Activated B cell treated with CpG ODN at 0.5 μM for 24 hours (primary cell): ENCODE measurements around the gene JARID2. TPM values are rescaled to one million over a fixed set of nuclear protein-coding genes. Genes with fewer than 3 reads are reported as not detected.

ENCODE experiments used
- ATAC-seq: fragments of 200-7000 bp; cut with Tn5 transposase; one replicate; pipeline ENCODE4 v1.10.0; 2021; ENCODE audit warnings: low read depth, mild to moderate bottlenecking, moderate library complexity
- CTCF ChIA-PET: fragments of 350-600 bp; sonication (Branson Sonifier 250); formaldehyde crosslinking; loops from one replicate; lab custom pipeline; 2021; ENCODE audit warnings: antibody characterized with exemption; lab: Charles Lee
- POLR2A ChIA-PET: fragments of 350-600 bp; sonication (Branson Sonifier 250); formaldehyde crosslinking; loops from one replicate; lab custom pipeline; 2021; ENCODE audit warnings: antibody characterized with exemption; lab: Charles Lee
- DNase-seq: peaks from one replicate; pipeline ENCODE4 v3.0.0; 2022
- H3K27ac Mint-ChIP-seq: one replicate; pipeline ENCODE4 v1.8.0; 2020; ENCODE audit warnings: mixed read lengths
- H3K27me3 Mint-ChIP-seq: one replicate; pipeline ENCODE4 v1.8.0; 2021; ENCODE audit warnings: mixed read lengths
- H3K36me3 Mint-ChIP-seq: one replicate; pipeline ENCODE4 v1.8.0; 2021; ENCODE audit warnings: low read depth, mixed read lengths
- H3K4me1 Mint-ChIP-seq: one replicate; pipeline ENCODE4 v1.8.0; 2021; ENCODE audit warnings: mixed read lengths
- H3K4me3 Mint-ChIP-seq: one replicate; pipeline ENCODE4 v1.8.0; 2020; ENCODE audit warnings: mild to moderate bottlenecking, mixed read lengths
- H3K9me3 Mint-ChIP-seq: one replicate; pipeline ENCODE4 v1.8.0; 2020; ENCODE audit warnings: mixed read lengths
- intact Hi-C: fragments of 100-400 bp; cut with micrococcal nuclease; formaldehyde crosslinking; loops from one replicate; pipeline ENCODE4 v1.15.1; 2024
- total RNA-seq: library from RNA; stranded (reverse); gene quantifications from 2 replicates; pipeline ENCODE4 v1.2.3, GENCODE V29; 2022
- TF ChIP-seq, protein P1 (sequence below): fragments of 200-600 bp; IDR thresholded peaks from one replicate; pipeline ENCODE4 v1.8.0; 2022; ENCODE audit warnings: antibody characterized with exemption, mild to moderate bottlenecking

The JARID2 gene
- total RNA-seq, 1 donor from 2014 or later = 28.5 TPM

DNA sequence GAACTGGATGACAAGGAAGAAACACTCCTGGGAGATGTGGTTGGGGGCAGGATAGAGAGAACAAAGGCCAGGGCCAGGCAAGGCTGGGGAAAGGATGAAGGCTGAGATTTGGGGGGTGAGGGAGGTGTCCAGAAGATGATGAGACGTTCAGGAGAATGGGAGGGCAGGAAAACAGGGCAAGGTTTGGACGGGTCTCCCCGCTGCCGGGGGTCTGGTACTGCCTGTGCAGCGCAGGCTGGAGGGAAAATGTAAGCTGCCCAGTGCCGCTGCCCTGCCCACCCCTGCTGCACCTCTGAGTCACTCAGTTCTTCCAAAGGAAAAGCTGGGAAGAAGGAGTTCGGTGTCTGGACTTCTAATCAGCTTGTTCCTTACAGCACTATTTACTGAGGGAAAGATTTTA, 286.1 kb downstream of the JARID2 start:
- TF ChIP-seq, protein P1, sequence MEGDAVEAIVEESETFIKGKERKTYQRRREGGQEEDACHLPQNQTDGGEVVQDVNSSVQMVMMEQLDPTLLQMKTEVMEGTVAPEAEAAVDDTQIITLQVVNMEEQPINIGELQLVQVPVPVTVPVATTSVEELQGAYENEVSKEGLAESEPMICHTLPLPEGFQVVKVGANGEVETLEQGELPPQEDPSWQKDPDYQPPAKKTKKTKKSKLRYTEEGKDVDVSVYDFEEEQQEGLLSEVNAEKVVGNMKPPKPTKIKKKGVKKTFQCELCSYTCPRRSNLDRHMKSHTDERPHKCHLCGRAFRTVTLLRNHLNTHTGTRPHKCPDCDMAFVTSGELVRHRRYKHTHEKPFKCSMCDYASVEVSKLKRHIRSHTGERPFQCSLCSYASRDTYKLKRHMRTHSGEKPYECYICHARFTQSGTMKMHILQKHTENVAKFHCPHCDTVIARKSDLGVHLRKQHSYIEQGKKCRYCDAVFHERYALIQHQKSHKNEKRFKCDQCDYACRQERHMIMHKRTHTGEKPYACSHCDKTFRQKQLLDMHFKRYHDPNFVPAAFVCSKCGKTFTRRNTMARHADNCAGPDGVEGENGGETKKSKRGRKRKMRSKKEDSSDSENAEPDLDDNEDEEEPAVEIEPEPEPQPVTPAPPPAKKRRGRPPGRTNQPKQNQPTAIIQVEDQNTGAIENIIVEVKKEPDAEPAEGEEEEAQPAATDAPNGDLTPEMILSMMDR = no peak
- CTCF ChIA-PET = no interaction called here
- POLR2A ChIA-PET = no interaction called here
- DNase-seq = no peak
- intact Hi-C loops = no loop called here
- Mint-ChIP-seq H3K4me3 (no peak overlapping the region), H3K27me3 (no peaks in the 10 kb centered on the region), H3K36me3 (peaks cover 60% of the 10 kb centered on the region), H3K27ac (peak overlapping the region; percentile 20), H3K4me1 (peaks cover 25% of the 10 kb centered on the region), H3K9me3 (no peaks in the 10 kb centered on the region)
- no peak for ATAC-seq

DNA sequence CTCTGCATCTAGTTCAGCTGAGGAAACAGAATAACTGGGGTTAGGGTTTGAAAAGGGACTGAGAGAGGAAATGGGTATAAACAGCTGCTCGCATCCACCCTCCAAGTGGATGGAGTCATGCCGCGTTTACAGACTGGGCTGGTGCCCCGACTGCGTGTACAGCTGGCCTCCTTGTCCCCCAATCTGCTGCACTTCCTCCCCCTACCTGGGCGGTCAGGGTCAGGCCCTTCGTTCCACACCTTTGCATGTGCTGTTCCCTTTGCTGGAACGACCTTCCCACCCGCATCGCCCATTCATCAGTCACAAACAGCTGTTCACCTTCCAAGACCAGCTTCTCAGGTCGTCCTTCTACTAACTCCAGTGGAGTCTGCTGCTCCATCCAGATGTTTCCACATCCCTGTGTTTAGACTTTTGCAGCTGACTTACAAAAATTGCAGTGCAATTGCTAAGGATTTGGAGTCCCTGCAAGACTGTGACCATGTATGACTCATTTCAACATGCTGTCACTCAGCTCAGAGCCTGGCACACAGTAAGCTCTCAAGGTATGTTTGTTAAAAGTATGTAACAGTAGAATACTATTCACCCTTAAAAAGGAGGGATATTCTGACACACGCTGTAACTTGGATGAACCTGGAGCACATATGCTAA, 287.6 kb downstream of the JARID2 start:
- Mint-ChIP-seq H3K36me3 (peaks cover 51% of the 10 kb centered on the region), H3K27ac (no peak overlapping the region), H3K9me3 (no peaks in the 10 kb centered on the region), H3K4me3 (no peak overlapping the region), H3K4me1 (peaks cover 28% of the 10 kb centered on the region), H3K27me3 (no peaks in the 10 kb centered on the region)
- DNase-seq = no peak
- ATAC-seq = no peak
- intact Hi-C loops = no loop called here
- POLR2A ChIA-PET = no interaction called here
- TF ChIP-seq, protein P1 = no peak
- CTCF ChIA-PET = interaction anchor here (1.0 kb wide), 1 partner anchor 90 kb away, joined by 3 read pairs; no protein-coding TSS in a partner anchor

DNA sequence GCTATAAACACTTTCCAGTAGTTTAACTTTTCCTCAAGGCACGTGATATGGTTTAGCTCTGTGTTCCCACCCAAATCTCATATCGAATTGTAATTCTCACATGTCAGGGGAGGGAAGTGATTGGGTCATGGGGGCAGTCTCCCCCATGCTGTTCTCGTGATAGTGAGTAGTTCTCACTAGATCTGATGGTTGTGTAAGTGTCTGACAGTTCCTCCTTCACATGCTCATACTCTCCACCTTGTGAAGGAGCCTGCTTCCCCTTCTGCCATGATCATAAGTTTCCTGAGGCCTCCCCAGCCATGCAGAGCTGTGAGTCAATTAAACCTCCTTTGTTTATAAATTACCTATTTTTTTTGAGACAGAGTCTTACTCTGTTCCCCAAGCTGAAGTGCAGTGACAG, 289.1 kb downstream of the JARID2 start:
- peak overlapping the region; percentile 75 for H3K27ac Mint-ChIP-seq

DNA sequence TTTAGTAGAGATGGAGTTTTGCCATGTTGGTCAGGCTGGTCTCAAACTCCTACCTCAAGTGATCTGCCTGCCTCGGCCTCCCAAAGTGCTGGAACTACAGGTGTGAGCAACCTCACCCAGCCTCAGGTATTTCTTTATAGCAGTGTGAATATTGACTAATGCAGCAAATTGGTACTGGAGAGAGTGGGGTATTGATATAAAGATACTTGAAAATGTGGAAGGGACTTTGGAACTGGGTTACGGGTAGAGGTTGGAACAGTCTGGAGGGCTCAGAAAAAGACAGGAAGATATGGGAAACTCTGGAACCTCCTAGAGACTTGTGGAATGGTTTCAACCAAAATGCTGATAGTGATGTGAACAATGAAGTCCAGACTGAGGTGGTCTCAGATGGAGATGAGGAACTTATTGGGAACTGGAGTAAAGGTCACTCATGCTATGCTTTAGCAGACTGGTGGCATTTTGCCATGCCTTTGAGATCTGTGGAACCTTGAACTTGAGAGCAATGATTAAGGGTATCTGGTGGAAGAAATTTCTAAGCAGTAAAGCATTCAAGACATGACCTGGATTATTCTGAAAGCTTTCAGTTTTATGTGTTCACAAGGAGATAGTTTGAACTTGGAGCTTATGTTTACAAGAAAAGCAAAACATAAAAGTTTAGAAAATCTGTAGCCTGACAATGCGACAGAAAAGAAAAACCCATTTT, 289.8 kb downstream of the JARID2 start:
- ChIA-PET POLR2A (no interaction called here), CTCF (no interaction called here)
- Mint-ChIP-seq H3K9me3 (no peaks in the 10 kb centered on the region), H3K27me3 (no peaks in the 10 kb centered on the region), H3K4me3 (no peak overlapping the region), H3K27ac (peak overlapping the region; percentile 75), H3K4me1 (peaks cover 49% of the 10 kb centered on the region), H3K36me3 (peaks cover 42% of the 10 kb centered on the region)
- TF ChIP-seq, protein P1 = no peak
- DNase-seq (no peak), ATAC-seq (no peak)
- intact Hi-C loops = no loop called here

More for the DNA sequence above, 289.1 kb downstream of the JARID2 start:
- H3K36me3 Mint-ChIP-seq = peaks cover 47% of the 10 kb centered on the region
- DNase-seq = no peak
- TF ChIP-seq, protein P1 = no peak
- peak; percentile 71 for ATAC-seq
- peaks cover 42% of the 10 kb centered on the region for H3K4me1 Mint-ChIP-seq
- intact Hi-C loops = no loop called here
- H3K4me3 Mint-ChIP-seq = no peak overlapping the region
- ChIA-PET POLR2A (no interaction called here), CTCF (no interaction called here)
- no peaks in the 10 kb centered on the region for H3K9me3 Mint-ChIP-seq
- H3K27me3 Mint-ChIP-seq = no peaks in the 10 kb centered on the region

DNA sequence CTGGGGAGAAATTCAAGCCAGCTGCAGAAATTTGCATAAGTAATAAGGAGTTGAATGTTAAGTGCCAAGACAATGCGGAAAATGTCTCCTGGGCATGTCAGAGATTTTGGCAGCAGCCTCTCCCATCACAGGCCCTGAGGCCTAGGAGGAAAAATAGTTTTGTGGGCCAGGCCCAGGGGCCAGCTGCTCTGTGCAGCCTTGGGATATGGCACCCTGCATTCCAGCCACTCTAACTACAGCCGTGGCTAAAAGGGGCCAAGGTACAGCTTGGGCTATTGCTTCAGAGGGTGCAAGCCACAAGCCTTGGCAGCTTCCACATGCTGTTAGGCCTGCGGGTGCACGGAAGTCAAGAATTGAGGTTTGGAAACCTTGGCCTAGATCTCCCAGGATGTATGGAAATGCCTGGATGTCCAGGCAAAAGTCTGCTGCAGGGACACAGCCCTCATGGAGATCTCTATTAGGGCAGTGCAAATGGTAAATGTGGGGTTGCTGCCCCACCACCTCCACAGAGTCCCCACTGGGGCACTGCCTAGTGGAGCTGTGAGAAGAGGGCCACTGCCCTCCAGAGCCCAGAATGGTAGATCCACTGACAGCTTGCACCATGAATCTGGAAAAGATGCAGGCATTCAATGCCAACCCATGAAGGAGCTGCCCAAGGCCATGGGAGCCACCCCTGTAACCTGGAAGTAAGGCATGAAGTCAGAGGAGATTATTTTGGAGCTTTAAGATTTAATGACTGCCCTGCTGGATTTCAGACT, 290.5 kb downstream of the JARID2 start:
- H3K9me3 Mint-ChIP-seq = no peaks in the 10 kb centered on the region
- intact Hi-C loops = no loop called here
- no peaks in the 10 kb centered on the region for H3K27me3 Mint-ChIP-seq
- H3K27ac Mint-ChIP-seq = no peak overlapping the region
- TF ChIP-seq, protein P1 = no peak
- peaks cover 35% of the 10 kb centered on the region for H3K36me3 Mint-ChIP-seq
- no peak overlapping the region for H3K4me3 Mint-ChIP-seq
- ChIA-PET CTCF (no interaction called here), POLR2A (no interaction called here)
- no peak for ATAC-seq
- no peak for DNase-seq
- peaks cover 53% of the 10 kb centered on the region for H3K4me1 Mint-ChIP-seq
